ENCODE data around the gene SLC33A1.

DNA sequence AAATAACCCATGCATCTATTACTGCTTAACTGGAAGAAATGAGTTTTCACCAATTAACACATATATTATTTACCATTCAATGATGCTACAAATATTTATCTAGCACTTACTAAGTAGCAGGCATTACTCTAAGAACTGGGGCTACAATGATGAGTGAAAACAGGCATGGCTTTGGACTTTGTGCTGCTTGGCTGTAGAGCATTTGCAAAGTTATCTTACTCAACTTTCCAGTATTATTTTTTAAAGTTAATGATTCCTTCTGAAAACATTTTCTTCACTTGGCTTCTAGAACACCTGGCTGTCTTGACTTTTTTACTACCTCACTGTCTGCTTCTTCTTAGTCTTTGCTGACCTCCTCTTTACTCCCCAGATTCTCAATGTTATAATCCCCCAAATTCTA is 49.9 kb downstream of the SLC33A1 start:
- no peak for TF ChIP-seq EZH2 (IDR thresholded peaks at IDR 0.05)
- TF ChIP-seq CTCF (IDR thresholded peaks at IDR 0.05) = no peak
- TF ChIP-seq EZH2phosphoT487 (IDR thresholded peaks at IDR 0.05) = no peak
